Gastroesophageal sphincter (tissue), 4 donors: ENCODE data around the gene KIFAP3. TPM values are rescaled to one million over a fixed set of nuclear protein-coding genes. Genes with fewer than 3 reads are reported as not detected.
"Not testable (repeated sequence)": the region's sequence is repeated elsewhere in the genome, so short reads cannot be mapped to it uniquely, and the experiment has no call there.

Experiments
- ATAC-seq: fragments of 150-250 bp; one replicate; pipeline ENCODE4 v1.9.1; 2016; ENCODE audit warnings: mild to moderate bottlenecking, moderate library complexity
- H3K27ac ChIP-seq, 4 donors: fragments of 200-600 bp; sonication (generic) in 3 of 4; 1 replicate in 3 of 4; 2 replicates in 1 of 4; pipeline ENCODE4 v1.5.1; 2016 to 2019
- H3K27me3 ChIP-seq: fragments of 200-600 bp; sonication (generic); one replicate; pipeline ENCODE4 v1.5.1; 2019
- H3K36me3 ChIP-seq, 2 donors: fragments of 200-600 bp; sonication (generic); one replicate each; pipeline ENCODE4 v1.5.1; 2019; ENCODE audit warnings: control low read depth in 1 of 2
- H3K4me1 ChIP-seq, 3 donors: fragments of 200-600 bp; sonication (generic); 1 replicate in 2 of 3; 2 replicates in 1 of 3; pipeline ENCODE4 v1.5.1; 2016 to 2019; ENCODE audit warnings: control low read depth in 2 of 3
- H3K4me3 ChIP-seq, 2 donors: fragments of 200-600 bp; sonication (generic); one replicate each; pipeline ENCODE4 v1.5.1; 2019; ENCODE audit warnings: mild to moderate bottlenecking in 1 of 2, moderate library complexity in 1 of 2
- H3K9me3 ChIP-seq, 3 donors: fragments of 200-600 bp; sonication (generic); one replicate each; pipeline ENCODE4 v1.5.1; 2017 to 2019; ENCODE audit warnings: control low read depth in 2 of 3
- CTCF ChIP-seq, 4 experiments: fragments of 200-600 bp in 2 of 4; fragments of 450-650 bp in 2 of 4; sonication (generic) in 1 of 4; IDR thresholded peaks; one replicate each; pipeline ENCODE4 v1.5.1; 2017 to 2019; ENCODE audit warnings: antibody characterized with exemption in 4 of 4, mild to moderate bottlenecking in 2 of 4, moderate library complexity in 2 of 4
- EP300 ChIP-seq: sonication (generic); formaldehyde crosslinking; IDR thresholded peaks from one replicate; pipeline ENCODE4 v1.6.1; 2017; ENCODE audit warnings: antibody characterized with exemption, mild to moderate bottlenecking
- POLR2A ChIP-seq, 2 donors: fragments of 450-650 bp; IDR thresholded peaks; one replicate each; pipeline ENCODE4 v1.6.1; 2017; ENCODE audit warnings: antibody characterized with exemption in 2 of 2, mild to moderate bottlenecking in 2 of 2, moderate library complexity in 1 of 2
- POLR2AphosphoS5 ChIP-seq: sonication (generic); formaldehyde crosslinking; IDR thresholded peaks from one replicate; pipeline ENCODE4 v1.6.1; 2017; ENCODE audit warnings: antibody characterized with exemption
- WGBS, 2 donors: methylation state at CpG; one replicate each; pipeline ENCODE4 v1.1.5; 2018; ENCODE audit warnings: low coverage in 1 of 2; 5-methylcytosine and 5-hydroxymethylcytosine counted together
- total RNA-seq, 4 donors: library from RNA; depleted of rRNA; stranded (reverse); fragments of >200 nt; gene quantifications; one replicate each; pipeline ENCODE4 v1.1.0, GENCODE V29; 2016

Gene KIFAP3
- 10 to 100 TPM; 25.5 to 42.9 (median 36.6) TPM for total RNA-seq

- peak within 1 kb of the TSS; percentile 71 to 93 (median 87) for H3K27ac ChIP-seq
- peak within 1 kb of the TSS; percentile 63 to 71 for H3K4me3 ChIP-seq
- H3K4me1 ChIP-seq, result peaks cover 0 to 35% (median 0%) of the 10 kb centered on the region in 3 donors
- 0 to 2% methylated on average over 7 to 9 of the region's 39 CpGs for WGBS, 2 donors
- peak; percentile 100 for ATAC-seq
- peak; percentile 11 to 75 (median 50) for TF ChIP-seq CTCF (IDR thresholded peaks at IDR 0.05)
- TF ChIP-seq POLR2AphosphoS5, result peak; percentile 77
- peak; percentile 26 to 47 for TF ChIP-seq POLR2A (IDR thresholded peaks at IDR 0.05)
- TF ChIP-seq EP300, result no peak
- H3K36me3 ChIP-seq, result no peaks in the 10 kb centered on the region
- no peaks in the 10 kb centered on the region for H3K27me3 ChIP-seq
- H3K9me3 ChIP-seq, result peaks cover 0 to 5% (median 0%) of the 10 kb centered on the region in 3 donors
Observed at GRCh38 chr1:170074250-170075157, at the start of gene KIFAP3. Gene KIFAP3, minus strand, starts transcription at chr1:170074695. Its CDS starts 228 bp downstream, at chr1:170074467.

- no peak for ATAC-seq
- WGBS, 2 donors, result 91 to 96% methylated on average over 6 of the region's 6 CpGs
- Histone ChIP-seq H3K27ac (no peak overlapping the region), H3K27me3 (no peaks in the 10 kb centered on the region), H3K36me3 (no peaks in the 10 kb centered on the region), H3K9me3 (no peaks in the 10 kb centered on the region), H3K4me3 (no peak overlapping the region), H3K4me1 (no peaks in the 10 kb centered on the region)
- TF ChIP-seq CTCF (IDR thresholded peaks at IDR 0.05), result no peak
- TF ChIP-seq POLR2A (IDR thresholded peaks at IDR 0.05), result no peak
- TF ChIP-seq POLR2AphosphoS5, result no peak
- TF ChIP-seq EP300, result no peak
Observed at GRCh38 chr1:170122366-170122765, 47.9 kb upstream of the KIFAP3 start.

GRCh38 chr1:170114906-170115305 is 40.4 kb upstream of the KIFAP3 start:
- 67 to 77% methylated on average over 2 of the region's 2 CpGs for WGBS, 2 donors
- H3K36me3 ChIP-seq, result no peaks in the 10 kb centered on the region

GRCh38 chr1:170113140-170113539 is 38.6 kb upstream of the KIFAP3 start:
- not testable (repeated sequence) for ATAC-seq, H3K27ac ChIP-seq, H3K36me3 ChIP-seq, H3K27me3 ChIP-seq, H3K9me3 ChIP-seq, H3K4me1 ChIP-seq, H3K4me3 ChIP-seq
- 40 to 81% methylated on average over 1 to 3 of the region's 8 CpGs for WGBS, 2 donors

More at GRCh38 chr1:170114906-170115305, 40.4 kb upstream of the KIFAP3 start:
- Histone ChIP-seq H3K9me3 (no peaks in the 10 kb centered on the region), H3K4me1 (no peaks in the 10 kb centered on the region), H3K27ac (no peak overlapping the region), H3K27me3 (no peaks in the 10 kb centered on the region), H3K4me3 (no peak overlapping the region)
- TF ChIP-seq EP300 (no peak), POLR2AphosphoS5 (no peak), POLR2A (IDR thresholded peaks at IDR 0.05) (no peak), CTCF (IDR thresholded peaks at IDR 0.05) (no peak)
- ATAC-seq, result no peak

GRCh38 chr1:170097449-170097948 is 23.0 kb upstream of the KIFAP3 start:
- ATAC-seq, result no peak
- Histone ChIP-seq H3K27ac (no peak overlapping the region), H3K36me3 (no peaks in the 10 kb centered on the region), H3K4me3 (no peak overlapping the region), H3K4me1 (peaks cover 0 to 4% (median 0%) of the 10 kb centered on the region in 3 donors), H3K9me3 (peaks cover 0 to 9% (median 0%) of the 10 kb centered on the region in 3 donors), H3K27me3 (no peaks in the 10 kb centered on the region)
- WGBS, 2 donors, result 26 to 36% methylated on average over 4 of the region's 4 CpGs
- TF ChIP-seq POLR2AphosphoS5 (no peak), POLR2A (IDR thresholded peaks at IDR 0.05) (no peak), EP300 (no peak), CTCF (IDR thresholded peaks at IDR 0.05) (no peak)
